HG03520 (cell line): ENCODE results near the gene HSD11B1.

Source experiments
- ATAC-seq: cut with Tn5 transposase; IDR thresholded peaks from one replicate; pipeline ENCODE4 v1.9.1; 2021; ENCODE audit warnings: mild to moderate bottlenecking, moderate library complexity; ENCODE audit not compliant: unreplicated experiment

HSD11B1 gene

GRCh38 chr1:209778102-209778501 lies 73.5 kb downstream of the HSD11B1 start:
- no peak for ATAC-seq

GRCh38 chr1:209780268-209780667 lies 75.6 kb downstream of the HSD11B1 start:
- no peak for ATAC-seq

- ATAC-seq = no peak
These were observed 78.7 kb downstream of the HSD11B1 start for GRCh38 chr1:209783386-209783785.
